ENCODE measurements around the gene CCDC85C. TPM values are rescaled to one million over a fixed set of nuclear protein-coding genes. Genes with fewer than 3 reads are reported as not detected.

CCDC85C gene
- polyA plus RNA-seq, 4 donors, result 19.0 to 30.3 (median 26.6) TPM

DNA sequence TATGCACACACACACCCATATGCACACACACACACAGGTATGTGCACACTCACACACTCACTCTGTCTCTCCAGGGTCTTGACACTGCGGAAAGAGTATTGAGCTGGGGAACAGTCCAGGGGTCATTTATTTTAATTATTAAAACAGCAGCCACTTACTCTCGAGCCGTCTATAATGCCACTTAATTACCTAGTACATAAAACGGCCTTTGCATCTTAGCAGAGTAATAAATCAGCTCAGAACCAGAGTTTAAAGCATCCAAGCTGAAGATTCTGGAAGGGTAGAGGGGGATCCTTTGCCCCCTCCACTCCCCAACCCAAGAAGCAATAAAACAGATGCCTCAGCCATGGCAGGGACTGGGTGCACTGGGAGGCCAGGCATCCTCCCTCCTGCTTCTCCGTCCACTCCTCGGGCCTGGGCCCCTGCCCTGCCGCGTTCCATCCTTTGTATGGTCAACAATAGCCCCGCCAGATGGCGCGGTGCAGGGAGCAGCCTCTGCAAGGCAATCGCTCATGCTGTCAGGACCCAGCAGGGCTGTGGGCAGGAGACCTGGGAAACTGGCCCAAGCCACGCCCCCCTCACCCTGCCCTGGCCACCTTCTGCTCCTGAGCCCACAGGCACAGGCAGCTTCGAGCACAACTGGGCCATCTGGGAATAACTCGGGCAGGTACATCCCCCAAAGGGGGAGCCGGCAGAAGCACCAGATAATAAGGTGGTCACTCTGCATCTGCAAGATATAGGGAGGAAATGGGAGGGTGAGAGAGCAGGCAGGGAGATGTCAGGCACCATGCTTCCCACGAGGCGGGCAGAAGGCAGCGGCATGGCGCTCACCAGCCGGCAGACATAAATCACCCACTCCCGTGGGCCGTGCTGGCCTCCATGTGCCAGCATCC is 40.9 kb downstream of the CCDC85C start:
- no peak for DNase-seq (ENCODE audit: low read depth in 4 of 4, low spot score in 3 of 4)

DNA sequence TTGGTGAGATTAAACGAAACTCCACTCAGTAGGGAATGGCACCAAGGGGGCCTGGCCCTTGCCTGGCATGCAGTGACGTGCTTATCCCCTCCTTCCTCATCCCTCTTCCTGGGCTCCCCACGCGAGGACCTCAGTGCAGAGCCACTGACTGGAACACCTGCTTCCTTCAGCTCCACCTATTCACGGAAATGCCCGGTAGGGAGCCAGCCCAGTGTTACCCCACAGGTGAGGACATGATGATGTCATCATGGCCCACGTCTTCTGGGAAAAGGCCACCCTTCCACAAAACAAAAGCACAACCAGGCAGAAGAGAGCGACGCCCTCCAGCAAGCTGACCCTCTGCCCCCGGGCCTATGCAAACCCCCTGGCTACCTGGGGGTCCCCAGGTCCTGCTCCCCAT is 42.1 kb downstream of the CCDC85C start:
- DNase-seq (ENCODE audit: low read depth in 4 of 4, low spot score in 3 of 4), result no peak

DNA sequence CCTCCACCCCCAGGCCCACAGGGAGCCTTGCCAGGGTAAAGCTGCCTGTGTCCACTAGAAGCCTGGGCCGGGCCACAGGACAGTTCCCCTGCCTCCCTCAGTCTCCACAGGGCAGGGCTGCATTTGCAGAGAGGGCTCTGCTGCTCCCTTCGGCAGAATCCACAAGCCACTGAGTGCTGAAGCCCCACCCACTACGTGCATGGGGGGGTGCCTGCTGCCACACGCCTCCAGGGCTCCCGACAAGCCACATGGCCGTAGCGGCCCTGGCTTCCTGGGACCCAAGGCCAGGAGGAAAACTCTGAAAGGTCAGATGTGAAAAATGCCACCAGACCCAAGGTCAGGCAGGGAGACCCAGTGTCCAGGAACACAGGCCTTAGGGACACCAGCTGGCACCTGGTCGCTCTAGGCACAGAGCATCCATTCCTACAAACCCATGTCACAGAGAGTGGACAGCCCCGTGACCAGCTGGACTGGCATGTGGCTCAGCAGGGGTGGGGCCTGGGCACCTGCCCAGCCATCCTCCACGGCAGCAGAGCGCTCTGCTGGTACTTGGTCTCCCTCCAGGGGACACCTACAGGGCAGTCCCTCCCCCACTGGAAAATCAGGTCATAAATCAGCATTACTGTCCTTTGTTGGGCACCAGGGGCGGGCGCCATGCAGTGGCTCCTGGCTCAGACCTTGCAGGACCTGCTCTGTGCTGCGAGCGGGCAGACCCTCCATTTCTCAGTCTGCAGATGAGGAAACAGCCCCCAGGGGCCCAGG is 42.9 kb downstream of the CCDC85C start:
- no peak for DNase-seq (ENCODE audit: low read depth in 4 of 4, low spot score in 3 of 4)

DNA sequence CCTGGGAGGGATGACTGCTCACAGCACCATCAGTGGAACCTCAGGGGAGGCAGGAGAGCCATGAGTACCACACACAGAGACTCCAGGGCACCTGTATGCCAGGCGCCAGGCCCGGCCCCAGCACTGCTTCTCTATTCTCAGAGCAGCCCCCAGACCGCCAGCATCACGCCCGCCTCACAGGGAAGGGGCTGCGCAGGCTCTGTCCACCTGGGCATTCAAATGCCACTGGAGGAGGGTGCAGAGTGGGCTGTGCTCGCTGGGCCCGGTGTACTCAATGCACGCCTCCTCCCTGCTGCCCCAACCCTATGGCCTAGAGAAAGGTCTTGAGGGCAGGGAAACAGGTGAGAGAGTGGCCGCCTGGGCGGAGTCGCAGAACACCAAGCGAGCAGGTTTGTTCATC is 43.6 kb downstream of the CCDC85C start:
- no peak for DNase-seq (ENCODE audit: low read depth in 4 of 4, low spot score in 3 of 4)

DNA sequence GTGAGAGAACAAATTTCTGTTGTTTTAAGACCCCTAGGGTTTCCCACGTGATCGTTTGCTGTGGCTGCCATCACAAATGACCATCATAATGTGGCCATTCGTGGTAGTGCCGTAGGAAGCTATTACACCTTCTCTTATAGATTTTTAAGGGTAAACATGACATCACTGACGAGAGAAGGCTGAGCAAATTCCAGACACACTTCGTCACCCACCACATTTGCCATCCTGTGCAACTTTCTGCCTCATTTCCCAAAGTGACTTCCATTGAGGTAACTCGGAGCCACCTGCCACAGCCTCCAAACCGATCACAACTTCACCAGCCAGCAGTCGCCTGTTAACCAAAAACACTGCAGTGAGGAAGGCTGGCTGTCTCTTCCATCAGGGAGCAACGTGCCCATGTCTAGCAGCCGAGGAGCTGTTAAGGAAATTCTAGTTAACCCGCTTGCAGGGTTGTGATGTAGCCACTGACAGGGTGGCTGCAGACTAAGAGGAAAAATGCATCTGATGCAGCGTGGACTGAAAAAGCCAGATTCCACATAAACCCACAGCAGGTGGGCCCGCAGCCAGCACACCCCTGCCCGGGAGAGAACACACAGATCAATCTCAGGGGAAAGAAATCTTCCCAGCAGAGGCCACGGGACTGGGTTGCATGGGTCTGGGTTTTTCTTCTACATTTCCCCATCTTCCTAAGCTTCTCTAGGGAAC is 44.6 kb downstream of the CCDC85C start:
- no peak for DNase-seq (ENCODE audit: low read depth in 4 of 4, low spot score in 3 of 4)

DNA sequence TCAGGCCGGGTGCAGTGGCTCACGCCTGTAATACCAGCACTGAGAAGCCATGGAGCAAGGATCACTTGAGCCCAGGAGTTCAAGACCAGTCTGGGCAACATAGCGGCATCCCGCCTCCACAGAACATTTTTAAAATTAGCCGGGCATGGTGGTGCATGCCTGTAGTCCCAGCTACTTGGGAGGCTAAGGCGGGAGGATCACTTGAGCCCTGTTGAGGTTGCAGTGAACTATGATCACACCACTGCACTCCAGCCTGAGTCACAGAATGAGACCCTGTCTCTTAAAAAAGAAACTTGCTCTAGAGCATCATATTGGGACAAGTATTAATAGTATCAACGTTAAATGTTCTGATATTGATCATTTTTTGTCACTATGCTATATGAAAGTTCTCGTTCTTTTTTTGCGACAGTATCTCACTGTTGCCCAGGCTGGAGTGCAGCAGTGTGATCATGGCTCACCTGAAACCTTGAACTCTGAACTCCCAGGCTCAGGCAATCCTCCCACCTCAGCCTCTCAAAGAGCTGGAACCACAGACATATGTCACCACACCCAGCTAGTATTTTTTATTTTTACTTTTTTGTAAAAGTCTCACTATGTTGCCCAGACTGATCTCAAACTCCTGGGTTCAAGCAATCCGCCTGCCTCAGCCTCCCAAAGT is 47.7 kb downstream of the CCDC85C start:
- DNase-seq (ENCODE audit: low read depth in 4 of 4, low spot score in 3 of 4), result no peak

DNA sequence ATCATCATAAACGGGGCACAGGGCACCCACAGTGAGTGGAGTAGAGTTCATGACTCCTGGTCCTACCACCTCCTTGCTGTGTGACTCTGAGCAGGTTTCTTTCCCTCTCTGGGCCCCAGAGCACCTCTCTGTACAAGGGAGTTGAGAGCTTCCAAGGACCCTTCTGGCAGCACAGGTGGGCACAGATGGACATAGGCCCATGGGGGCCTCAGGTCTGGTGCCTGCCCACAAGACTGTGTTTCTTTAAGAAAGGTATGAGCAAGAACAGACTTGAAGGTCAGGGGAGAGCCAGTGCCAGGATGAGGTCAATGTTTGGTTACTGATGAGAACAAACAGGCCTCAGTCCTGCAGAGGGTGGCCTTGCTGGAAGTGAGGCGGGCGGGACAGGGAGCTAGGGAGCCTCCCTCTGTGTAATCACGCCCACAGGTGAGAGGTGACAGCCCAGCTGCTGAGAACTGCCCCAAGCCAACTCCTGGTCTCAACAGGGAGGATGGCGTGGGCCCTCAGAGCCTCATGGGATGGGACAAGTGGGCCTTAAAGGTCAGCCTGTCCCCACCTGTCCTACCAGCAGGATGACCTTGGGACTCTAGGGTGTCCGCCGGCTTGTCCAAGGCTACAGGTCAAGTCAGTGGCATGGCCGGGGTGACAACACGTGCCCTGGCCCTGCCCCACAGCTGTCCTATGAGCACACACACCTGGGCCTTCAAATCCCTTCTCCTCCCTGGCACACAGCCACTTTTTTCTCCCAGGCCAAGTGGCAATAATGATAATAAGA is 49.1 kb downstream of the CCDC85C start:
- no peak for DNase-seq (ENCODE audit: low read depth in 4 of 4, low spot score in 3 of 4)

DNA sequence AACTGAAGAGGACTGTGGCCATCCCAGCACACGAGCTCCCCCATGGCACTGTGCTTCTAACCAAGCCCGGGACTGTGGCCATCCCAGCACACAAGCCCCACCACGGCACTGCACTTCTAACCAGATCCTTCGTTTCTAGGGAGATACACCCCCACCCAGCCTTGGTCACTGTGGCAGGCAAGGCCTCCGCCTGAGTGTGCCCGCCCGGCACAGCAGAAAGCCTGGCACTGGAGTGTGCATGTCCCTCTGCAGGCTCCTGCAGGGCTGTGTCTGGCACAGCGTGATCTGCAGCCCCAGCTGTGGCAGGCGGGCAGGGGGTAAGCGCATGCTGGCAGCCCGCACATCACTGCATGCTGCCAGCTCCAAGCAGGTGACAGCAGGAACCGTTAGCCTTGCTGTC is 49.8 kb downstream of the CCDC85C start:
- no peak for DNase-seq (ENCODE audit: low read depth in 4 of 4, low spot score in 3 of 4)

DNA sequence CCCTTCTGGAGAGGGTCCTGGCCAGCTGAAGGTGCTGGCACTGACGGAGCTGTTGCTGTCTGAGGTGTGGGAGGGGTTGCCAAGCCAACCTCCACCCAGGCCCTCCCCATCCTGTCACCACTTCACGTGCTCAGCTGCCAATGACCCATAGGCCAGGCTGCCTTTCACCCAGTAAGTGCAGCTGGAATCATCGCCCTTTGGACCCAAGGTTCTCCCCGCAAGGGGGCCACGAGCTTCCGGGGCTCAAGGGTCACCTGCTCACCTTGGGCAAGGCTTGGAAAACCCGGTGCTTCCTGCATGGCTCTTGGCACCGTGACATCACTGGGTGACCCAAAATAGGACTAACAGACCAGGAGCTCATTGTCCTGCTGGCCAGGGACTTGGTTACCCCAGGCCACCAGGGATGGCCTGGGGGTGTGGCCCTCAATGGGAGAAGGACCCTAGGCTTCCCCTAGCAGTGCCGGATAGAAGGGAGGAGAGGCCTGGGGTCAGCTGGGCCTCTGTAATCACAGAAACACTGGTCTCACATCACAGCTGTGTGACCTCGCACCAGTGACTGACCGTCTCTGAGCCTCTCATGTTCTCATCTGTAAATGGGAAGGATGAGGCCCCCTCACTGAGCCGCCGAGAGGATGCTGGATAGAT is 51.3 kb downstream of the CCDC85C start:
- DNase-seq (ENCODE audit: low read depth in 4 of 4, low spot score in 3 of 4), result no peak

DNA sequence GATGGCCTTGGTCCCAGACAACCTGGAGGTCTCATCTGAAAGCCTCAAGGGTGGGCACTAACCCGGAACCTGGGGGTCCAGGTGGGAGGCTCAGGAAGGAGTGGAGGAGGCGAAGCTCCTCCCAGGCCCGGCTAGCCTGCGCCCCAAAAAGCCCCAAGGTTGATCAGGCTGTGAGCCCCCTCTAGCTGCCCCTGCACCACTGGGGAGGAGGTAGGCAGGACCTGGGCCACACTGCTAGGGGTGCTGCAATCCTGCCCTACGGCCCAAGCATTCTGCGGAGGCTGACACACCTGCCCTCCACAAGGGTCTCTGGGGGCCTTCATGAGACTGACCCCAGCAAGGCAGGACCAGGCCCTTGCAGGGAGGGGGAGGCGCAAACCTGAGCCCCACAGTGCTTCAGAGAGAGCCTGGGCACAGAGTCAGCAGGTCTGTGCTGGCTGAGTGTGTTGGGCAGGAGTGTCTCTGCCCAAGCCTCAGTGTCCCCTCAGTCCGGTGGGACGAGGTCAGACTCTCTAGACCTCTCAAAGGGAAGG is 51.9 kb downstream of the CCDC85C start:
- DNase-seq (ENCODE audit: low read depth in 4 of 4, low spot score in 3 of 4), result no peak

DNA sequence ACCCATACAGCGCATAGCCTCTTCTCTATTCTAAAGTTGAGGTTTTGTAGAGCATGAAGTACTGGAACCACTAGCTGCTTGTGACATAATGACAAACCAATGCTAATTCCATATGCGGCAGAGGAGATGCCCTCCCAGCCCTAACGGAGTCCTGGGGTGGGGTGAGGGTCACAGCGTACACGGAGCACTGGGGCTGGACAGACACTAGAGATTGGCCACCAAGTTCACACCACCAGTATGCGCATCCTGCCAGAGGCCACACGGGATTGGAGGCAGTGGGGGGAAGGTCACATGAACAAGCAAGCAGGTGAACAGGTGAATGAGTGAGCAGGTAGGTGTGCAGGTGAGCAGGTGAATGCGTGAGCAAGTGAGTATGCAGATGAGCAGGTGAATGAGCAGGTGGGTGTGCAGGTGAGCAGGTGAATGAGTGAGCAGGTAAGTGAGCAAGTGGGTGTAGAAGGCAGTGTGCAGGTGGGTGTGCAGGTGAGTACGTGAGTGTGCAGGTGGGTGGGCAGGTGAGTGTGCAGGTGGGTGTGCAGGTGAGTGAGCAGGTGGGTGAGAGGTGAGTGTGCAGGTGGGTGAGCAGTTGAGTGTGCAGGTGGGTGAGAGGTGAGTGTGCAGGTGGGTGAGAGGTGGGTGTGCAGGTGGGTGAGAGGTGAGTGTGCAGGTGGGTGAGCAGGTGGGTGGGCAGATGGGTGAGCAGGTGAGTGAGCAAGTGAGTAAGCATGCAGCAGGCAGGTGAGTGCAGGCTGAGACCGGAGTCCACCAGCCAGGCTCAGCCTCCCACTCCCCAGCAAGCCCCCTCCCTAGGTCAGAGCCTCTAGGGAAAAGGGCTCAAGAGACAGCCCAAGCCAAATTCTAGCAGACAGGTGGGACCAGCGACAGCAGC is 52.7 kb downstream of the CCDC85C start:
- no peak for DNase-seq (ENCODE audit: low read depth in 4 of 4, low spot score in 3 of 4)

DNA sequence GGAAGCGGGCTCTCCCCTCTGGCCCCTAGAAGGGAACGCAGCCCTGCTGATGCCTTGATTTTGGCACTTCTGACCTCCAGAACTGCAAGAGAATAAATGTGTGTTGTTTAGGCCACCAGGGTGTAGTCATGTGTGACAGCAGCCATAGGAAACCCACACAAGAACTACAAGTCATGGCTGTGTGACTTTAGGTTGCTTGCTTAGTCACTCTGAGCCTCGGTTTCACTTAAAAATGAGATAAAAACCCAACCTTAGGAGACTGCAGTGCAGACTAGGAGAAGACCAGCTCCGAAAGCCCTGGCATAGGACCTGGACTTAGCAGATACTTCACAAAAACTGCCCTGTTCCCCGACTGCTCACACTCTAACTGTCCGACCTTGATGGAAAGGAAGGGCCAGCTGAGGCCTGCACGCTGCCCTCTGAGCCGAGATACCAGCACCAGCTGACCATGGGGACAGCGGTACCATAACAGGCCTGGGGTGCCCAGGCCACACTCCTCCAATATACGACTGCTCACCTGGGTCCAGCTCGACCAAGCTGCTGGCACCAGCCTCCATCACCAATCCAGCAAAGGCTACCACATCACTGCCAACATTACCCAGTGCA is 53.5 kb downstream of the CCDC85C start:
- DNase-seq (ENCODE audit: low read depth in 4 of 4, low spot score in 3 of 4), result no peak

DNA sequence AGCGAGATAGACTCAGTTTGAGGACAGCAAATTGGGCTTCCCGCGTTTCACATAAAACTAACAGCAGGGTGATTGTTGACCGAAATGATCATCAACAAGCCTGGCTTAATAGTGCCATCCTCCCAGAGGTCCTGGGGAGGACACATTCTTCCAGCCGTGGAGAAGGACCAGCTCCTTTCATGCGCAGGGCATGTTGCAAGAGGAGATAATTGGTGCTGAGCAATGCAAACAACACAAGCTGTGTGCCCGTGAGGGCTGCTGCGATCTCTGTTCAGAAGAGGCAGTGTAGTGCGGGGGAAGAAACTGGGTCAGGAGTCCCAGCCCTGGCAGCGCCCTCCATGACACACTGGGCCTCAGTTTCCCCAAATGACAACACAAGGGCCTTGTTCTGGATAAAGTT is 54.3 kb downstream of the CCDC85C start:
- no peak for DNase-seq (ENCODE audit: low read depth in 4 of 4, low spot score in 3 of 4)

DNA sequence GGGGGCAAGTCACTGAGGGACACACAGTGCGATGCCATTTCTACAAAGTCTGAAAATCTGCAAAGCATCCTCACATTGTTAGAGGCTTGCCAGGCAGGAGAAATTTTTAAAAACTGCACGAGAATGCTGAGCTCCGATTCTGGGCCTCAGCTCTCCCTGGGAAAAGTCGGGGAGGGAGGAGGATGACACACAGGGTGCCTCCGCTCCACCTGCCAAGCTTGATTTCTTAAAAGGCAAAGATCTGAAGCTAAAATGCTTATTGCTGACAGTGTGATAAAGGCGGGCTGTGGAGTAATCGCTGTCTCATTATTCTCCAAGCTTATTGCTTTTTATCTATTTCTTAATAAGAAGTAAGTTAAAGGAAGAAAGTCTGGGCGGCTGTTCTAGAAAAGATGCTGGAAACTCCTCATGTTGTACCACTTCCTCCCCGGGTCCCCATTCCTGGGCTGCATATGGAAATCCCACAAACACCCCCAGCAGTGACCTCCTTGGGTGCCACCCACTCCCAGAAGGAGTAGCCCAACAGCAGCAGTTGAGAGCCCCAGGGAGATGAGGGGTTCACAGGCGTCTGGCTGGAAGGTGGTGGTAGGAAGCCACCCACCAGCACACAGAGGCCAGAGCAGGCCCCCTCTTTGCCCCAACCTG is 55.0 kb downstream of the CCDC85C start:
- no peak for DNase-seq (ENCODE audit: low read depth in 4 of 4, low spot score in 3 of 4)

DNA sequence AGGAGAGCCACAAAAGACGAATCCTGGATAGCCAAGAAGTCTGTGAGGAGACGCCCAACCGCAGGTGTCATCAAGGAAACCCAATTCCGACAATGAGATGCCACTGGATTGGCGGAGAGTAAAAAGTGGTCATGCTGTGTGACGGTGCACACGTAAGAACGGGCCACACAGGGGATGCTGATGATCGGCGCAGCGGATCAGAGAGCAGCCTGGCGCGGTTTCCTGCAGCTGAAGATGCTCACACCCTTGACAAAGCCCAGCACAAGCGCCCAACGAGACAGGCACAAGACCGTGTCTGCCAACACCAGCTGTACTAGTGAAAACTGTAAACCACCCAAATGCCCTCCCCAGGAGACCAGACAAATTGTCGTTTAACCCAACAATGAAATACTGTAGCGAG is 55.8 kb downstream of the CCDC85C start:
- no peak for DNase-seq (ENCODE audit: low read depth in 4 of 4, low spot score in 3 of 4)

DNA sequence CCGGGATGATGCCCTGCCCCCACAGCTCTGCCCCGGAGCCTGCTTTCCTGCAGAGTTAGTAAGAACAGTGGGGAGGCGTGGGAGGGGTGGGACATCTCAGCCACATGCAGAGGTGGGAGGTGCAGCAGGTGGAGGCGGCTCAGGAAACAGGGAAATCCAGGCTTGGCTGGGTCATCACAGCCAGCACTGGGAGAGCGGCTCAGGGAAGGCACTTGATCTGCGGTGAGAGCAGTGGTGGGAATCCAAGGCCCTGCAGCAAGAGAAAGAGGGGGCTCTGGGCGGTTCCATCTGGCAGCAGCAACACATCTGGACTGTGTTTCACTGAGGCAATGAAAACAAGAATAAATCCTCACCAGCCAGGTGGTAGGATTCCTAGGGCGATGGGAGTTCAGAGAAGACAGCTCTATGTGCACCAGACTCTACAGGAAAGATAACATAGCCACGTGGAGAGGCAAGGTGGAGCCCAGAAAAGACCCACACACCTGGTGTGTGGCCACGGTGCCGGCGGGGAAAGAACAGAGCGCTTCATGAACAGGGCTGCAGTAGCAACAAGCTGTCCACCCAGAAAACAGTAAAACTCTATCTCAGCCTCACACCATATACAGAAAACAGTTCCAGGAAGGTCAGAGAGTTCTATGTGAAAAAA is 57.6 kb downstream of the CCDC85C start:
- DNase-seq (ENCODE audit: low read depth in 4 of 4, low spot score in 3 of 4), result no peak

DNA sequence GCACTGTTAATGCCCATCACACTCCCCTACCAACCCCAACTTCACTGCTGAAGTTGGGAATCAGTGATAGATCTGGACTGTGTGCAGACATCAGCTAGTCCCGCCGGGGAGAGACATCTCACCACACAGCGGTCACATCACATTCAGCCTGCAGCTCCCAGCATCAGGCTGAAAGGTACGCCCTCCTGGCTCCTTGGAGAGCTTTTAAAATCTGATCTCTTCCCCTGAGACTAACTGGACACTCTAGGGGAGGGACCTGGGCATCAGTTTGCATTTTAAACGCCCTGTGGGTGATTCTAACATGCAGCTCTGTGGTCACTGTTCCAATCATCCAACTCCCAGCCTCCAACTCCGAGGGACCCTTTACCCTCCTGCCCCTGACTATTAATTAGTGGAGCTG is 58.4 kb downstream of the CCDC85C start:
- no peak for DNase-seq (ENCODE audit: low read depth in 4 of 4, low spot score in 3 of 4)
